ENCODE results near the gene INMT.

INMT gene

GRCh38 chr7:30754315-30754877 is 2.5 kb downstream of the INMT start:
- no peak overlapping the region for H3K4me2 ChIP-seq (ENCODE audit: low read length)
- no peaks in the 10 kb centered on the region for H3K36me3 ChIP-seq (ENCODE audit: insufficient read depth, low read length)
- H3K9me3 ChIP-seq (replicated peaks; ENCODE audit: low read length), result no peaks in the 10 kb centered on the region
- H3K4me3 ChIP-seq (ENCODE audit: low read length), result no peak overlapping the region
- no peak overlapping the region for H3K9ac ChIP-seq (ENCODE audit: low read depth, low read length)
- H3K4me1 ChIP-seq (ENCODE audit: control insufficient read depth, insufficient read depth, low read length), result peaks cover 31% of the 10 kb centered on the region
- H3K27me3 ChIP-seq (ENCODE audit: control insufficient read depth, insufficient read depth, low read length), result peaks cover 29% of the 10 kb centered on the region

GRCh38 chr7:30755384-30756154 is 3.6 kb downstream of the INMT start:
- no peak overlapping the region for H3K9ac ChIP-seq (ENCODE audit: low read depth, low read length)
- H3K9me3 ChIP-seq (replicated peaks; ENCODE audit: low read length), result no peaks in the 10 kb centered on the region
- no peak overlapping the region for H3K4me3 ChIP-seq (ENCODE audit: low read length)
- H3K4me2 ChIP-seq (ENCODE audit: low read length), result no peak overlapping the region
- peaks cover 37% of the 10 kb centered on the region for H3K27me3 ChIP-seq (ENCODE audit: control insufficient read depth, insufficient read depth, low read length)
- no peaks in the 10 kb centered on the region for H3K36me3 ChIP-seq (ENCODE audit: insufficient read depth, low read length)
- H3K4me1 ChIP-seq (ENCODE audit: control insufficient read depth, insufficient read depth, low read length), result peaks cover 26% of the 10 kb centered on the region

- H3K36me3 ChIP-seq (ENCODE audit: insufficient read depth, low read length), result no peaks in the 10 kb centered on the region
- H3K9me3 ChIP-seq (replicated peaks; ENCODE audit: low read length), result no peaks in the 10 kb centered on the region
- no peak overlapping the region for H3K9ac ChIP-seq (ENCODE audit: low read depth, low read length)
- no peak overlapping the region for H3K4me3 ChIP-seq (ENCODE audit: low read length)
- H3K4me2 ChIP-seq (ENCODE audit: low read length), result no peak overlapping the region
- H3K4me1 ChIP-seq (ENCODE audit: control insufficient read depth, insufficient read depth, low read length), result peaks cover 10% of the 10 kb centered on the region
- peaks cover 51% of the 10 kb centered on the region for H3K27me3 ChIP-seq (ENCODE audit: control insufficient read depth, insufficient read depth, low read length)
Measured at GRCh38 chr7:30757342-30757692, 5.4 kb downstream of the INMT start.

GRCh38 chr7:30760514-30761213 is 8.7 kb downstream of the INMT start:
- H3K4me1 ChIP-seq (ENCODE audit: control insufficient read depth, insufficient read depth, low read length), result no peaks in the 10 kb centered on the region
- no peak overlapping the region for H3K4me3 ChIP-seq (ENCODE audit: low read length)
- H3K9me3 ChIP-seq (replicated peaks; ENCODE audit: low read length), result no peaks in the 10 kb centered on the region
- H3K27me3 ChIP-seq (ENCODE audit: control insufficient read depth, insufficient read depth, low read length), result peaks cover 56% of the 10 kb centered on the region
- no peak overlapping the region for H3K9ac ChIP-seq (ENCODE audit: low read depth, low read length)
- H3K36me3 ChIP-seq (ENCODE audit: insufficient read depth, low read length), result no peaks in the 10 kb centered on the region
- no peak overlapping the region for H3K4me2 ChIP-seq (ENCODE audit: low read length)

GRCh38 chr7:30761214-30762156 is 9.6 kb downstream of the INMT start:
- H3K4me1 ChIP-seq (ENCODE audit: control insufficient read depth, insufficient read depth, low read length), result no peaks in the 10 kb centered on the region
- peaks cover 53% of the 10 kb centered on the region for H3K27me3 ChIP-seq (ENCODE audit: control insufficient read depth, insufficient read depth, low read length)
- H3K4me2 ChIP-seq (ENCODE audit: low read length), result no peak overlapping the region
- no peak overlapping the region for H3K9ac ChIP-seq (ENCODE audit: low read depth, low read length)
- no peaks in the 10 kb centered on the region for H3K36me3 ChIP-seq (ENCODE audit: insufficient read depth, low read length)
- no peak overlapping the region for H3K4me3 ChIP-seq (ENCODE audit: low read length)
- H3K9me3 ChIP-seq (replicated peaks; ENCODE audit: low read length), result no peaks in the 10 kb centered on the region

GRCh38 chr7:30764030-30764975 is 12.4 kb downstream of the INMT start:
- Histone ChIP-seq H3K9me3 (replicated peaks; ENCODE audit: low read length) (no peaks in the 10 kb centered on the region), H3K27me3 (ENCODE audit: control insufficient read depth, insufficient read depth, low read length) (peaks cover 52% of the 10 kb centered on the region), H3K4me3 (ENCODE audit: low read length) (no peak overlapping the region), H3K4me1 (ENCODE audit: control insufficient read depth, insufficient read depth, low read length) (no peaks in the 10 kb centered on the region), H3K4me2 (ENCODE audit: low read length) (no peak overlapping the region), H3K9ac (ENCODE audit: low read depth, low read length) (no peak overlapping the region), H3K36me3 (ENCODE audit: insufficient read depth, low read length) (no peaks in the 10 kb centered on the region)

GRCh38 chr7:30765408-30765807 is 13.5 kb downstream of the INMT start:
- Histone ChIP-seq H3K36me3 (ENCODE audit: insufficient read depth, low read length) (no peaks in the 10 kb centered on the region), H3K4me3 (ENCODE audit: low read length) (no peak overlapping the region), H3K4me2 (ENCODE audit: low read length) (no peak overlapping the region), H3K9me3 (replicated peaks; ENCODE audit: low read length) (no peaks in the 10 kb centered on the region), H3K27me3 (ENCODE audit: control insufficient read depth, insufficient read depth, low read length) (peaks cover 45% of the 10 kb centered on the region), H3K4me1 (ENCODE audit: control insufficient read depth, insufficient read depth, low read length) (no peaks in the 10 kb centered on the region), H3K9ac (ENCODE audit: low read depth, low read length) (no peak overlapping the region)

GRCh38 chr7:30770845-30771173 is 18.9 kb downstream of the INMT start:
- H3K9ac ChIP-seq (ENCODE audit: low read depth, low read length), result peak overlapping the region; percentile 88
- no peaks in the 10 kb centered on the region for H3K9me3 ChIP-seq (replicated peaks; ENCODE audit: low read length)
- H3K36me3 ChIP-seq (ENCODE audit: insufficient read depth, low read length), result no peaks in the 10 kb centered on the region
- H3K4me1 ChIP-seq (ENCODE audit: control insufficient read depth, insufficient read depth, low read length), result peaks cover 9% of the 10 kb centered on the region
- peak overlapping the region; percentile 98 for H3K4me2 ChIP-seq (ENCODE audit: low read length)
- H3K4me3 ChIP-seq (ENCODE audit: low read length), result peak overlapping the region; percentile 95
- H3K27me3 ChIP-seq (ENCODE audit: control insufficient read depth, insufficient read depth, low read length), result peaks cover 5% of the 10 kb centered on the region

GRCh38 chr7:30771174-30771879 is 19.4 kb downstream of the INMT start, which contains the start of gene MINDY4:
Gene MINDY4 (plus strand): TSS chr7:30771417. CDS start chr7:30771494, 77 bp downstream.
- Histone ChIP-seq H3K9me3 (replicated peaks; ENCODE audit: low read length) (no peaks in the 10 kb centered on the region), H3K9ac (ENCODE audit: low read depth, low read length) (peak within 1 kb of the TSS; percentile 88), H3K27me3 (ENCODE audit: control insufficient read depth, insufficient read depth, low read length) (peaks cover 5% of the 10 kb centered on the region), H3K4me1 (ENCODE audit: control insufficient read depth, insufficient read depth, low read length) (peaks cover 9% of the 10 kb centered on the region), H3K4me3 (ENCODE audit: low read length) (peak within 1 kb of the TSS; percentile 95), H3K4me2 (ENCODE audit: low read length) (peak within 1 kb of the TSS; percentile 98), H3K36me3 (ENCODE audit: insufficient read depth, low read length) (no peaks in the 10 kb centered on the region)

GRCh38 chr7:30771880-30772425 is 20.0 kb downstream of the INMT start:
- H3K27me3 ChIP-seq (ENCODE audit: control insufficient read depth, insufficient read depth, low read length), result peaks cover 1% of the 10 kb centered on the region
- H3K36me3 ChIP-seq (ENCODE audit: insufficient read depth, low read length), result no peaks in the 10 kb centered on the region
- no peaks in the 10 kb centered on the region for H3K9me3 ChIP-seq (replicated peaks; ENCODE audit: low read length)
- H3K9ac ChIP-seq (ENCODE audit: low read depth, low read length), result peak overlapping the region; percentile 88
- H3K4me3 ChIP-seq (ENCODE audit: low read length), result peak overlapping the region; percentile 95
- peaks cover 9% of the 10 kb centered on the region for H3K4me1 ChIP-seq (ENCODE audit: control insufficient read depth, insufficient read depth, low read length)
- H3K4me2 ChIP-seq (ENCODE audit: low read length), result peak overlapping the region; percentile 98

Data from skeletal muscle satellite cell (primary cell).